Measurements from ENCODE around the gene SCLY. TPM values are rescaled to one million over a fixed set of nuclear protein-coding genes. Genes with fewer than 3 reads are reported as not detected.

Gene SCLY
- total RNA-seq, 2 experiments from 2014 or later = 59.2 to 60.5 TPM

DNA sequence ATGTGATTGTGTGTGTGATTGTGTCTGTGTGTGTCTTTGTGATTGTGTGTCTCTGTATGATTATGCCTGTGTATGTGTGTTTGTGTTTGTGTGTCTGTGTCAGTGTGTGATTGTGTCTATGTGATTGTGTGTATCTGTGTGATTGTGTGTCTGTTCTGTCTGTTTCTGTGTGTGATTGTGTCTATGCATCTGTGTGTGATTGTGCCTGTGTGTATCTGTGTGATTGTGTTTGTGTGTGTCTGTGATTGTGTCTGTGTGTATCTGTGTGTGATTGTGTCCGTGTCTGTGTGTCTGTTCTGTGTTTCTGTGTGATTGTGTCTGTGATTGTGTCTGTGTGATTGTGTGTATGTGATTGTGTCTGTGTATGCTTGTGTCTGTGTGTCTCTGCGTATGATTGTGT is 65.5 kb downstream of the SCLY start:
- no peak for DNase-seq
- no peaks in the 10 kb centered on the region for H3K36me3 Mint-ChIP-seq (ENCODE audit: low read depth)
- H3K4me3 Mint-ChIP-seq = no peak overlapping the region
- intact Hi-C loops (cut with DNase I, micrococcal nuclease) = no loop called here
- POLR2A ChIA-PET = no interaction called here
- H3K27me3 Mint-ChIP-seq = no peaks in the 10 kb centered on the region
- H3K9me3 Mint-ChIP-seq (ENCODE audit: low read depth) = no peaks in the 10 kb centered on the region
- ATAC-seq = no peak
- CTCF ChIA-PET = no interaction called here
- H3K4me1 Mint-ChIP-seq = no peaks in the 10 kb centered on the region
- H3K27ac Mint-ChIP-seq = no peak overlapping the region

DNA sequence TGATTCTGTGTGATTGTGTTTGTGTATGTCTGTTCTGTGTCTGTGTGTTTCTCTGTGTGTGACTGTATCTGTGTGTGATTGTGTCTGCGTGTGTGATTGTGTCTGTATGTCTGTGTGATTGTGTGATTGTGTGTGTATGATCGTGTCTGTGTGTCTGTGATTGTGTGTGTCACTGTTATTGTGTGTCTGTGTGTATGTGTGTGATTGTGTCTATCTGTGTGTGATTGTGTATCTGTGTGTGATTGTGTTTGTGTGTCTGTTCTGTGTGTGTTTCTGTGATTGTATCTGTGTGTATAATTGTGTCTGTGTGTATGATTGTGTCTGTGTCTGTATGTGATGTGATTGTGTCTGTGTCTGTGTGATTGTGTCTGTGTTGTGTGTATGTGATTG is 66.0 kb downstream of the SCLY start:
- CTCF ChIA-PET = no interaction called here
- no peak for DNase-seq
- H3K36me3 Mint-ChIP-seq (ENCODE audit: low read depth) = no peaks in the 10 kb centered on the region
- no peaks in the 10 kb centered on the region for H3K27me3 Mint-ChIP-seq
- POLR2A ChIA-PET = no interaction called here
- no peak overlapping the region for H3K27ac Mint-ChIP-seq
- no peaks in the 10 kb centered on the region for H3K9me3 Mint-ChIP-seq (ENCODE audit: low read depth)
- H3K4me1 Mint-ChIP-seq = no peaks in the 10 kb centered on the region
- ATAC-seq = no peak
- intact Hi-C loops (cut with DNase I, micrococcal nuclease) = no loop called here
- H3K4me3 Mint-ChIP-seq = no peak overlapping the region

- intact Hi-C loops (cut with DNase I, micrococcal nuclease) = no loop called here
- ChIA-PET CTCF (no interaction called here), POLR2A (no interaction called here)
- H3K4me1 Mint-ChIP-seq = no peaks in the 10 kb centered on the region
- H3K9me3 Mint-ChIP-seq (ENCODE audit: low read depth) = no peaks in the 10 kb centered on the region
- H3K4me3 Mint-ChIP-seq = no peak overlapping the region
- ATAC-seq (peak; percentile 65), DNase-seq (peak; percentile 38)
- no peak overlapping the region for H3K27ac Mint-ChIP-seq
- no peaks in the 10 kb centered on the region for H3K36me3 Mint-ChIP-seq (ENCODE audit: low read depth)
- no peaks in the 10 kb centered on the region for H3K27me3 Mint-ChIP-seq
Observed at GRCh38 chr2:238127165-238128060, 66.6 kb downstream of the SCLY start.

GRCh38 chr2:238128061-238128440 is 67.2 kb downstream of the SCLY start:
- ChIA-PET POLR2A (no interaction called here), CTCF (no interaction called here)
- Mint-ChIP-seq H3K4me1 (no peaks in the 10 kb centered on the region), H3K27me3 (no peaks in the 10 kb centered on the region), H3K27ac (no peak overlapping the region), H3K9me3 (ENCODE audit: low read depth) (no peaks in the 10 kb centered on the region), H3K36me3 (ENCODE audit: low read depth) (no peaks in the 10 kb centered on the region), H3K4me3 (no peak overlapping the region)
- intact Hi-C loops (cut with DNase I, micrococcal nuclease) = no loop called here
- DNase-seq = no peak
- no peak for ATAC-seq

DNA sequence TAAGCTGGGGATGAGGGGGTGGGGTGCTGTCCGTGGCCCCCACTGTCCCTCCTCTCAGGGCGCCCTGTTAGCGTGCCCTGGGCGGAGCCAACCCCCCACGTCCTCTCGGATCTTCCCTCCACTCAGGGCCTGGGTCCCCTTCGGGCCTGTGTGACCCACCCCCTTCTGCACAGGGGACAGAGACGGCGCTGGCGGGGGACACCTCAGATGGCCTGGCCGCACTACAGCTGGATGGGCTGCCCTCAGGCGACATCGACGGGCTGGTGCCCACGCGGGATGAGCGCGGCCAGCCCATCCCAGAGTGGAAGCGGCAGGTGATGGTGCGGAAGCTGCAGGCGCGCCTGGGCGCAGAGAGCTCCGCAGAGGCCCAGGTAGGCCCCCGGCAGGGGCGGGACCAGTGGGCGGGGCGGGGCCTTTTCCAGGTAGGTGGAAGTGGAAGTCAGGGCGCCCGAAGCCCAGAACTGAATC is 67.8 kb downstream of the SCLY start:
- H3K4me1 Mint-ChIP-seq = no peaks in the 10 kb centered on the region
- H3K27me3 Mint-ChIP-seq = no peaks in the 10 kb centered on the region
- H3K36me3 Mint-ChIP-seq (ENCODE audit: low read depth) = no peaks in the 10 kb centered on the region
- intact Hi-C loops (cut with DNase I, micrococcal nuclease) = no loop called here
- POLR2A ChIA-PET = no interaction called here
- no peak overlapping the region for H3K27ac Mint-ChIP-seq
- H3K4me3 Mint-ChIP-seq = no peak overlapping the region
- CTCF ChIA-PET = no interaction called here
- DNase-seq (no peak), ATAC-seq (no peak)
- no peaks in the 10 kb centered on the region for H3K9me3 Mint-ChIP-seq (ENCODE audit: low read depth)

DNA sequence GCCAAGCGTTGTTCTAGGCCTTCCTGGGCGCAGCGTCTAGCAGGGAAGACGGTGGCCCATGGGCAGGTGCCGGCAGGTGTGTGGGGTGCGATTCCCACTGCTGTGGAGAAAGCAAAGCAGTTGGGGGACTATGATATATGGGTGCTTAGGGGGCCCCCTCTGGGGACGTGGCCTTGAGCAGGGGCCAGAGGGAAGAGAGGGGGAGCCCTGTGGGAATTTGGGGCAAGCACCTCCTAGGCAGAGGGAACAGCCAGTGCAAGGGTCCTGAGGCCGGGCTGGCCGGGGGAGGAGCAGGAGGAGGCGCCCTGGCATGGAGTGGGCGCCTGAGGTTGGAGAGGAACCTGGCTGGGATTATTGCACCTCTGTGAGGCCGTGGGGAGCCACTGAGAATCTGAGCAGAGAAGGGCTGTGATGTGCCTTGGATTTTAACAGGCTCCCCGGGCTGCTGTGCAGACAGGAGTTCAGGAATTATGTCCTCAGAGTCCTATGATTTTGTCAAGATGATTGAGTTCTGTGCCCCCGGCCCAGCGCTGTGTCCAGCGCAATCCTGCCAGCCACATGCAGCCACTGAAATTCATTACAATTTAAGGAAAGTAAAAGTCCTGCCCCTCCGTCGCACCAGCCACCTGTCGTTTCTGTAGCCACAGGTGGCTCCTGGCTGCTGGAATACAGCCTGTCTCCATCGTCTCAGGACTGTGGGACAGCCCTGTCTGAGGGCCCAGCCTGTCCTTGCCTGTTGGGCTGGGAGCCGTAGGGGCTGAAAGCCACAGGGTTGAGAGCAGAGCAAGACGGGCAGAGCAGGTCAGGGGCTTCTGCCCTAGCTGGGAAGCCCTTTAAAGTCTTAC is 68.6 kb downstream of the SCLY start:
- DNase-seq (no peak), ATAC-seq (no peak)
- Mint-ChIP-seq H3K4me3 (no peak overlapping the region), H3K27ac (no peak overlapping the region), H3K36me3 (ENCODE audit: low read depth) (no peaks in the 10 kb centered on the region), H3K9me3 (ENCODE audit: low read depth) (no peaks in the 10 kb centered on the region), H3K27me3 (no peaks in the 10 kb centered on the region), H3K4me1 (no peaks in the 10 kb centered on the region)
- intact Hi-C loops (cut with DNase I, micrococcal nuclease) = no loop called here
- POLR2A ChIA-PET = no interaction called here
- CTCF ChIA-PET = no interaction called here

DNA sequence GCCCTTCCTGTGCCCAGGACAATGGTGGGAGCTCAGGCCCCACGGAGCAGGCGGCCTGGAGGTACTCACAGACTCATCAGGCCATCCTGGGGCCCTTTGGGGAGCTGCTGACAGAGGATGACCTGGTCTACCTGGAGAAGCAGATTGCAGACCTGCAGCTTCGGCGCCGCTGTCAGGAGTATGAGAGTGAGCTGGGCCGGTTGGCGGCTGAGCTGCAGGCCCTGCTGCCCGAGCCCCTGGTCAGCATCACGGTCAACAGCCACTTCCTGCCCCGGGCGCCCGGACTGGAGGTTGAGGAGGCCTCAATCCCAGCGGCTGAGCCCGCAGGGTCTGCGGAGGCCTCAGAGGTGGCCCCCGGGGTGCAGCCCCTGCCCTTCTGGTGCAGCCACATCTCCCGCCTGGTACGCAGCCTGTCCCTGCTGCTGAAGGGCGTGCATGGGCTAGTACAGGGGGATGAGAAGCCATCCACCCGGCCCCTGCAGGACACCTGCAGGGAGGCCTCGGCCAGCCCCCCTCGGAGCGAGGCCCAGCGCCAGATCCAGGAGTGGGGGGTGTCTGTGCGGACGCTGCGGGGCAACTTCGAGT is 69.4 kb downstream of the SCLY start:
- POLR2A ChIA-PET = interaction anchor here (0.6 kb wide), 1 partner anchor 62 kb away, joined by 4 read pairs; no protein-coding TSS in a partner anchor
- ATAC-seq (no peak), DNase-seq (no peak)
- Mint-ChIP-seq H3K4me1 (no peaks in the 10 kb centered on the region), H3K4me3 (no peak overlapping the region), H3K27ac (no peak overlapping the region), H3K9me3 (ENCODE audit: low read depth) (no peaks in the 10 kb centered on the region), H3K36me3 (ENCODE audit: low read depth) (no peaks in the 10 kb centered on the region), H3K27me3 (no peaks in the 10 kb centered on the region)
- CTCF ChIA-PET = interaction anchor here (0.6 kb wide), 1 partner anchor 108 kb away, joined by 3 read pairs; no protein-coding TSS in a partner anchor
- intact Hi-C loops (cut with DNase I, micrococcal nuclease) = no loop called here

GRCh38 chr2:238130696-238131628 is 70.2 kb downstream of the SCLY start:
- Mint-ChIP-seq H3K27me3 (no peaks in the 10 kb centered on the region), H3K9me3 (ENCODE audit: low read depth) (no peaks in the 10 kb centered on the region), H3K4me1 (no peaks in the 10 kb centered on the region), H3K27ac (no peak overlapping the region), H3K36me3 (ENCODE audit: low read depth) (no peaks in the 10 kb centered on the region), H3K4me3 (no peak overlapping the region)
- intact Hi-C loops (cut with DNase I, micrococcal nuclease) = no loop called here
- ChIA-PET CTCF (interaction anchor here (0.6 kb wide), 1 partner anchor 107 kb away, joined by 3 read pairs; no protein-coding TSS in a partner anchor), POLR2A (no interaction called here)
- ATAC-seq (no peak), DNase-seq (no peak)

DNA sequence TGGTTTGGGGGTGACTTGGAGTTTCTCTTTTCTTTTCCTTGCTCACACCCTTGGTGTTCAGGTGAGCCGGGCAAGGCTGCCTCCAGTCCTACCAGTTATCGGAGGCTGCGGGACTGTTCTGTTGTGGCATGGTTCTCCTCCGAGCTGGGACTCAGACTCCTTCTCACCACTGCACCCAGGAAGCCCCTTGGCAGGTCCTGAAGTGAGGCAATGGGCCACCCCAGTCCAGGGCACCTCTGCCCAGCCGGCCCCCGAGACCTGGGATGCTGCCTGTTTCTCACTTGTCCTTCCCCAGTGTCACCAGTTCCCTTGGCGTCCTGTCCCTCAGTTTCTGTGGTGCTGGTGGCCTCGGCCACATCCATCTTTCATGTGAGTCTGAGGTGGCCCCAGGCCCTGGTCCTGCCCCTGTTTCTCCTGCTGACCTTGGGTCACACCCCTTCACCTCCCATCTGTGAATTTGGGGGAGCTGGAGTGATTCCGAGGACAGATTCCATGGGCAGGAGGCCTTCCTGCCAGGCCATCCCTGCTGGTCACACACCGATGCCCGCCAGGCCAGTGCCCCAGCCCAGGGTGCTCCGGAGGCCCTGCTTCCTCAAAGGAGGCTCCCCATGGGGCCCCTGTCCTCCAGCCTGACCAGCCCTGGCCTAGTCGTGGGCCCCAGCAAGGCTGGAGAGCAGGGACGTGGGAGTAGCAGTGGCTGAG is 71.1 kb downstream of the SCLY start:
- CTCF ChIA-PET = no interaction called here
- Mint-ChIP-seq H3K27ac (no peak overlapping the region), H3K27me3 (no peaks in the 10 kb centered on the region)

GRCh38 chr2:238132463-238133450 is 72.0 kb downstream of the SCLY start:
- no peak overlapping the region for H3K4me3 Mint-ChIP-seq
- no peaks in the 10 kb centered on the region for H3K4me1 Mint-ChIP-seq
- no peaks in the 10 kb centered on the region for H3K9me3 Mint-ChIP-seq (ENCODE audit: low read depth)
- H3K27me3 Mint-ChIP-seq = no peaks in the 10 kb centered on the region
- intact Hi-C loops (cut with DNase I, micrococcal nuclease) = no loop called here
- H3K27ac Mint-ChIP-seq = no peak overlapping the region
- ATAC-seq (no peak), DNase-seq (no peak)
- POLR2A ChIA-PET = no interaction called here
- no peaks in the 10 kb centered on the region for H3K36me3 Mint-ChIP-seq (ENCODE audit: low read depth)
- CTCF ChIA-PET = interaction anchor here (0.7 kb wide), 1 partner anchor 355 kb away, joined by 3 read pairs; no protein-coding TSS in a partner anchor

More for the DNA sequence above, 71.1 kb downstream of the SCLY start:
- Mint-ChIP-seq H3K36me3 (ENCODE audit: low read depth) (no peaks in the 10 kb centered on the region), H3K4me1 (no peaks in the 10 kb centered on the region), H3K4me3 (no peak overlapping the region), H3K9me3 (ENCODE audit: low read depth) (no peaks in the 10 kb centered on the region)
- DNase-seq = no peak
- intact Hi-C loops (cut with DNase I, micrococcal nuclease) = no loop called here
- ATAC-seq = no peak
- POLR2A ChIA-PET = no interaction called here
